Colonic mucosa (tissue), 4 donors: ENCODE data around the gene B4GALT6. TPM values are rescaled to one million over a fixed set of nuclear protein-coding genes. Genes with fewer than 3 reads are reported as not detected.
"Not testable (repeated sequence)": the region's sequence is repeated elsewhere in the genome, so short reads cannot be mapped to it uniquely, and the experiment has no call there.

Source experiments
- DNase-seq: peaks from one replicate; pipeline ENCODE4 v3.0.0-alpha.2; 2020
- H3K27ac ChIP-seq: fragments of 200-600 bp; one replicate; pipeline ENCODE4 v1.8.0; 2021
- H3K27me3 ChIP-seq: fragments of 200-600 bp; one replicate; pipeline ENCODE4 v1.8.0; 2021
- H3K36me3 ChIP-seq: fragments of 200-600 bp; one replicate; pipeline ENCODE4 v1.8.0; 2021
- H3K4me1 ChIP-seq: fragments of 200-600 bp; one replicate; pipeline ENCODE4 v1.8.0; 2021; ENCODE audit warnings: mild to moderate bottlenecking
- H3K4me3 ChIP-seq: fragments of 200-600 bp; one replicate; pipeline ENCODE4 v1.8.0; 2021
- H3K9ac ChIP-seq, 2 donors: one replicate each; pipeline ENCODE4 v1.7.0; 2013; ENCODE audit warnings: control low read depth in 2 of 2, low read depth in 2 of 2, low read length in 2 of 2
- H3K9me3 ChIP-seq: fragments of 200-600 bp; one replicate; pipeline ENCODE4 v1.8.0; 2021
- intact Hi-C: fragments of 100-400 bp; cut with DNase I; formaldehyde crosslinking; loops from one replicate; pipeline ENCODE4 v1.14.1; 2022
- total RNA-seq, 2 donors: library from RNA; stranded (reverse); fragmentation: NEBNext Ultra II Directional in 1 of 2; extraction: Animal tissue kit (Norgen Biotek cat#: 25700) in 1 of 2; gene quantifications; one replicate each; pipeline ENCODE4 v1.2.1, GENCODE V29; 2021
- TF ChIP-seq, protein P1 (sequence below): fragments of 200-600 bp; IDR thresholded peaks from one replicate; pipeline ENCODE4 v1.8.0; 2022; ENCODE audit warnings: antibody characterized with exemption, mild to moderate bottlenecking
- donor health status: healthy.
- donor health status: DM: no; HTN: no; CAD: no.
- donor health status: DM: no; HTN: no; CAD: no.

Gene B4GALT6, protein sequence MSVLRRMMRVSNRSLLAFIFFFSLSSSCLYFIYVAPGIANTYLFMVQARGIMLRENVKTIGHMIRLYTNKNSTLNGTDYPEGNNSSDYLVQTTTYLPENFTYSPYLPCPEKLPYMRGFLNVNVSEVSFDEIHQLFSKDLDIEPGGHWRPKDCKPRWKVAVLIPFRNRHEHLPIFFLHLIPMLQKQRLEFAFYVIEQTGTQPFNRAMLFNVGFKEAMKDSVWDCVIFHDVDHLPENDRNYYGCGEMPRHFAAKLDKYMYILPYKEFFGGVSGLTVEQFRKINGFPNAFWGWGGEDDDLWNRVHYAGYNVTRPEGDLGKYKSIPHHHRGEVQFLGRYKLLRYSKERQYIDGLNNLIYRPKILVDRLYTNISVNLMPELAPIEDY
- total RNA-seq = 1 to 10 TPM; 5.7 to 7.5 TPM

DNA sequence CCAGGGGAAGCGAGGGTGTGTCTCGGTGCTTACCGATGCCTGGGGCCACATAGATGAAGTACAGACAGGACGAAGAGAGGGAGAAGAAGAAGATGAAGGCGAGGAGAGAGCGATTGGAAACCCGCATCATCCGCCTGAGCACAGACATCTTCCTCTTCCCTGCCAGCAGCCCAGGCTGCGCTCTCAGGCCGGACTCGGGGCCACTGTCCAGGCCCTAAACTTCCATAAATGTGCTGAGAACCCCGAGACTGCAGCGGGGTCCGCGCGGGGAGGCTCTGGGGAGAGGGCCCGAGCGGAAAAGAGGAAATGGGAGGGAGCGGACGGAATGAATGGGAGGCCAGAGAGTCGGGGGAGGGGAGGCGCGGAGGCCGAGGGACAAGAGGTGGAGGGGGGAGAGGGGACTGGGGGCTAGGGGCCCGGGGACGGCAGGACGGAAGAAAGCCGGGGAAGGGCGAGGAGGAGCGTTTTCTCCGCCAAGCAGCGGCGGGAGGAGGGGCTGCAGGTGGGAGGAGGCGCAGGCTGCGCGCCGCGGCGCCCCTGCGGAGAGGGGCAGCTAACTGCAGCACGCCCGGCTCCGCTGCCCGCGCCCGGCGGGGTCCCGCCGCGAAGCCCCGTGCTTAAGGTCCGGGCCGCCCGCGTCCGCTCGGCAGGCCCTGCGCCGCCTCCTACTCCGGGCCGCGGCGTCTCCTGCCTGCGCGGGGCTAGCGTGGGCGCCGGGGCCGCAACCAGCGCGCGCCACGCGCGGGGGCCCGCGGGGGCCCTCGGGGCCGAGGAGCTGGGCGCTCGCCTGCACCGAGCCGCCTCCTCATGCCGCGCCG lies at the start of gene B4GALT6:
TSS of gene B4GALT6 (minus strand) at position 303 of the 818 bp plus-strand sequence. CDS start at position 148, 155 bp downstream.
- H3K9me3 ChIP-seq = no peaks in the 10 kb centered on the region
- H3K36me3 ChIP-seq = no peaks in the 10 kb centered on the region
- TF ChIP-seq, protein P1, sequence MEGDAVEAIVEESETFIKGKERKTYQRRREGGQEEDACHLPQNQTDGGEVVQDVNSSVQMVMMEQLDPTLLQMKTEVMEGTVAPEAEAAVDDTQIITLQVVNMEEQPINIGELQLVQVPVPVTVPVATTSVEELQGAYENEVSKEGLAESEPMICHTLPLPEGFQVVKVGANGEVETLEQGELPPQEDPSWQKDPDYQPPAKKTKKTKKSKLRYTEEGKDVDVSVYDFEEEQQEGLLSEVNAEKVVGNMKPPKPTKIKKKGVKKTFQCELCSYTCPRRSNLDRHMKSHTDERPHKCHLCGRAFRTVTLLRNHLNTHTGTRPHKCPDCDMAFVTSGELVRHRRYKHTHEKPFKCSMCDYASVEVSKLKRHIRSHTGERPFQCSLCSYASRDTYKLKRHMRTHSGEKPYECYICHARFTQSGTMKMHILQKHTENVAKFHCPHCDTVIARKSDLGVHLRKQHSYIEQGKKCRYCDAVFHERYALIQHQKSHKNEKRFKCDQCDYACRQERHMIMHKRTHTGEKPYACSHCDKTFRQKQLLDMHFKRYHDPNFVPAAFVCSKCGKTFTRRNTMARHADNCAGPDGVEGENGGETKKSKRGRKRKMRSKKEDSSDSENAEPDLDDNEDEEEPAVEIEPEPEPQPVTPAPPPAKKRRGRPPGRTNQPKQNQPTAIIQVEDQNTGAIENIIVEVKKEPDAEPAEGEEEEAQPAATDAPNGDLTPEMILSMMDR = no peak
- H3K9ac ChIP-seq = peak within 1 kb of the TSS; percentile 26 to 61
- peaks cover 3% of the 10 kb centered on the region for H3K4me1 ChIP-seq
- H3K27ac ChIP-seq = peak within 1 kb of the TSS; percentile 85
- intact Hi-C loops = no loop called here
- no peaks in the 10 kb centered on the region for H3K27me3 ChIP-seq
- peak within 1 kb of the TSS; percentile 61 for H3K4me3 ChIP-seq
- peak; percentile 43 for DNase-seq

DNA sequence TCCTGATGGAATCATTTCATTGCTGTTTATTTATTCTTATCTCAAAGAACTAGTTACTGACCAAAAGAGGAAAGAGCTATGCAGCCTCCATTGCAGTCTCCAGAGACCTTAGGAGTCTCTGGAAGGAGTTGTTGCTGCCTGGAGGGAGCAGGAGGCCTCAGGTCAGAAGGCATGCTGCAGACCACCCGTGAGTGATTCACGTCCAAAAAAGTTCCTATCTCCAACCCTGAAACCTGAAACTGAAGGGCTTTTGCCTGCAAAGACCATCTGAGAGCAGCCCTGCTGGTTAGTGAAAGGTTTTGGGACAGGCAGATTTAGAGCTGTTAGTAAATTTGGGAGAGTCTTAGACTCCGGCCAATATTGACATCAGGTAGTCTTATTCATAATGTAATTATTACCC lies 47.2 kb upstream of the B4GALT6 start:
- Histone ChIP-seq H3K36me3 (no peaks in the 10 kb centered on the region), H3K9ac (no peak overlapping the region), H3K27me3 (no peaks in the 10 kb centered on the region), H3K27ac (no peak overlapping the region), H3K4me3 (no peak overlapping the region), H3K9me3 (no peaks in the 10 kb centered on the region), H3K4me1 (no peaks in the 10 kb centered on the region)
- TF ChIP-seq, protein P1 = no peak
- no peak for DNase-seq
- intact Hi-C loops = no loop called here

- H3K9ac ChIP-seq, intact Hi-C loops, H3K27me3 ChIP-seq, H3K4me1 ChIP-seq, H3K9me3 ChIP-seq, H3K4me3 ChIP-seq, H3K36me3 ChIP-seq, DNase-seq, H3K27ac ChIP-seq: not testable (repeated sequence)
Observed at GRCh38 chr18:31729196-31729595, 44.8 kb upstream of the B4GALT6 start.

- Histone ChIP-seq H3K9me3 (no peaks in the 10 kb centered on the region), H3K27ac (no peak overlapping the region), H3K4me3 (peak overlapping the region; percentile 39), H3K4me1 (no peaks in the 10 kb centered on the region), H3K27me3 (no peaks in the 10 kb centered on the region), H3K36me3 (no peaks in the 10 kb centered on the region), H3K9ac (peak overlapping the region; percentile 18 to 38)
- intact Hi-C loops = loop anchor here (2.0 kb wide), 1 partner anchor 167 kb away; no protein-coding TSS in a partner anchor
- TF ChIP-seq, protein P1 = no peak
- no peak for DNase-seq
Observed at GRCh38 chr18:31723990-31724711, 39.8 kb upstream of the B4GALT6 start.

GRCh38 chr18:31723639-31723989 lies 39.2 kb upstream of the B4GALT6 start:
- Histone ChIP-seq H3K9ac (no peak overlapping the region), H3K36me3 (no peaks in the 10 kb centered on the region), H3K4me3 (peak overlapping the region; percentile 39), H3K27me3 (no peaks in the 10 kb centered on the region), H3K4me1 (no peaks in the 10 kb centered on the region), H3K27ac (no peak overlapping the region), H3K9me3 (no peaks in the 10 kb centered on the region)
- no peak for DNase-seq
- intact Hi-C loops = loop anchor here (2.0 kb wide), 1 partner anchor 167 kb away; no protein-coding TSS in a partner anchor
- TF ChIP-seq, protein P1 = no peak
